ENCODE measurements around the gene EMC8.

DNA sequence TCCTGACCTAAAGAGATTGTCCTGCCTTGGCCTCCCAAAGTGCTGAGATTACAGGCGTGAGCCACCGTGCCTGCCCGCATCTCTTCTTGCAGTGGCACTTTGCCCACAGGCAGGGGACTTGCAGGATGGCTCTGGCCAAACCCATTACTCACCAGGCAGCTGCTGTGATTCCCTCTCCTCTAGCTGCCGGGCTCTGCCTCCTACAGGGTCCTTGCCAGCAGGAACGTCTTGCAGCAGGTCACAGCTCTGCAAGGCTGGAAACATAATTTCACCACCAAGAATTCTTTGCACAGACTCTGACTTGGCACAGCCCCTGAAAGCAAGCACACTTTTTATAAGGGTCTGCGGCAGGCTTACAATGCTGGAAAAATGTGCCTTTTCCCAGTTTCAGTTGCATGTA, 20.4 kb upstream of the EMC8 start:
- TF ChIP-seq, protein P1, sequence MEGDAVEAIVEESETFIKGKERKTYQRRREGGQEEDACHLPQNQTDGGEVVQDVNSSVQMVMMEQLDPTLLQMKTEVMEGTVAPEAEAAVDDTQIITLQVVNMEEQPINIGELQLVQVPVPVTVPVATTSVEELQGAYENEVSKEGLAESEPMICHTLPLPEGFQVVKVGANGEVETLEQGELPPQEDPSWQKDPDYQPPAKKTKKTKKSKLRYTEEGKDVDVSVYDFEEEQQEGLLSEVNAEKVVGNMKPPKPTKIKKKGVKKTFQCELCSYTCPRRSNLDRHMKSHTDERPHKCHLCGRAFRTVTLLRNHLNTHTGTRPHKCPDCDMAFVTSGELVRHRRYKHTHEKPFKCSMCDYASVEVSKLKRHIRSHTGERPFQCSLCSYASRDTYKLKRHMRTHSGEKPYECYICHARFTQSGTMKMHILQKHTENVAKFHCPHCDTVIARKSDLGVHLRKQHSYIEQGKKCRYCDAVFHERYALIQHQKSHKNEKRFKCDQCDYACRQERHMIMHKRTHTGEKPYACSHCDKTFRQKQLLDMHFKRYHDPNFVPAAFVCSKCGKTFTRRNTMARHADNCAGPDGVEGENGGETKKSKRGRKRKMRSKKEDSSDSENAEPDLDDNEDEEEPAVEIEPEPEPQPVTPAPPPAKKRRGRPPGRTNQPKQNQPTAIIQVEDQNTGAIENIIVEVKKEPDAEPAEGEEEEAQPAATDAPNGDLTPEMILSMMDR (IDR thresholded peaks at IDR 0.05): no peak
- TF ChIP-seq EP300 (IDR thresholded peaks at IDR 0.05): no peak

Measured in gastroesophageal sphincter (tissue), 3 donors.